Spinal cord (tissue), 10 donors: ENCODE data around the gene TLX3. TPM values are rescaled to one million over a fixed set of nuclear protein-coding genes. Genes with fewer than 3 reads are reported as not detected.
"Not testable (repeated sequence)": the region's sequence is repeated elsewhere in the genome, so short reads cannot be mapped to it uniquely, and the experiment has no call there.

ENCODE experiments used
- DNase-seq, 6 donors: peaks; one replicate each; pipeline versions ENCODE4 v3.0.0 to v3.0.0-alpha.2; 2013 to 2015; ENCODE audit warnings: low spot score in 6 of 6, low read depth in 4 of 6
- H3K27ac ChIP-seq: one replicate; pipeline ENCODE4 v1.5.1; 2013; ENCODE audit warnings: low read depth, low read length, control low read depth
- H3K27me3 ChIP-seq: one replicate; pipeline ENCODE4 v1.6.1; 2013; ENCODE audit warnings: low read length; ENCODE audit not compliant: control insufficient read depth, insufficient read depth
- H3K36me3 ChIP-seq: one replicate; pipeline ENCODE4 v1.6.1; 2013; ENCODE audit warnings: low read length; ENCODE audit not compliant: control insufficient read depth, insufficient read depth
- H3K4me1 ChIP-seq: one replicate; pipeline ENCODE4 v1.6.1; 2013; ENCODE audit warnings: low read length; ENCODE audit not compliant: control insufficient read depth, insufficient read depth
- H3K4me3 ChIP-seq: one replicate; pipeline ENCODE4 v1.5.1; 2013; ENCODE audit warnings: low read depth, low read length, control low read depth
- H3K9me3 ChIP-seq: one replicate; pipeline ENCODE4 v1.6.1; 2013; ENCODE audit warnings: low read length; ENCODE audit not compliant: control insufficient read depth, insufficient read depth
- WGBS: methylation state at CpG from one replicate; pipeline ENCODE4 v1.1.5; 2013; ENCODE audit warnings: missing lambda C conversion rate; ENCODE audit not compliant: insufficient coverage; 5-methylcytosine and 5-hydroxymethylcytosine counted together
- polyA plus RNA-seq, 2 donors: library from polyadenylated mRNA; unstranded; fragments of 120-200 nt; gene quantifications; one replicate each; pipeline ENCODE4 v1.2.1, GENCODE V29; 2013; ENCODE audit not compliant: insufficient read length in 2 of 2
- total RNA-seq, 2 donors: library from RNA; depleted of rRNA in 1 of 2; stranded (reverse); fragments of 120-200 nt in 1 of 2; fragments of >200 nt in 1 of 2; gene quantifications; one replicate each; pipeline versions ENCODE4 v1.2.3 to v1.2.4, GENCODE V29; 2013 to 2014
- donor health status: healthy.

TLX3 gene
- total and polyA plus RNA-seq, 4 donors, result 0.50 to 12.0 (median 6.5) TPM

DNA sequence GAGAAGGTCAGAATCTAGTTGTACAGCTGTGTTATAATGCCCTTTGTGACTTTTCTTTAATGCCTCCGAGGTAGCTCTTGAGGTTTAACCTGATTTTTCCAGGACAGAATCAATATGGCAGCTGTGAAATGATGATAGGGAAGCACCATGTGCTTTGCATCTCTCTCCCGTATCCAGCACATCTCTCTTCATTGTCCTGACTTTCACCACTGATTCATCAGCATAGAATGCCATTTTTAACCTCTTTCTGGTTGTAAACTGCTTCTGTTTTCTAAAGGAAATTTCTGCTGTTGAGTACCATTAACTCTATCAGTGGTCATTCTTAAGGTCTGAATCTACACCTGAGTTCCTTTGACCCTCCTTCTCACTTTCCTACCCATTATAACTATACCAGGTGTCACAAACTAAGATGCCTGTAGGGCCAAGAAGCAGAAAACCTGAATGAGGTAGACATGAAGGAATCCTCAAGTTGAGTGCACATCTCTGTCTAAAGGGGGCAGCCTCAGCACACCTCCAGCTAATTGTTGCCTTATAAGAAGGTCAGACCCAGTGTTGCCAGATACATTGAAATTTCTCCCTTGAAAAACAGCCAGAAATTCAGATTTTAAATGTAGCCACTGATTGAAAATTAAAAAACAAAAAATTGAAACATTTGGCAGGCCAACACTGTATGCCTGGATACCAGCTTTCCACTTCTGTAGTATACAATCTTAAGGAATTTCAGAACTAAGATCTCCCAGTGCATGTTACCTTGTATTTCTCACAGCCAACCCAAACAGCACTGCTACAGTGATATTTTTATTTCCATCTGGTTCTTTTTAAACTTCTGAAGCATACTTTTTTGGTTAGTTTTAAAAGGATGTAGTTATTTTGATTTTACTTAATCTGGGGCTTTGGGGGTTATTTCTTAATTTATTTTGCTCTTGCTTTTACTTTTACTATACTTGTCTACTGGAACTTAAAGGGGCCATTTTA, 35.8 kb upstream of the TLX3 start:
- no peaks in the 10 kb centered on the region for H3K27me3 ChIP-seq
- no peak overlapping the region for H3K4me3 ChIP-seq
- no peaks in the 10 kb centered on the region for H3K36me3 ChIP-seq
- peak in 1 of 6 donors; percentile 51 for DNase-seq
- H3K9me3 ChIP-seq, result no peaks in the 10 kb centered on the region
- no peaks in the 10 kb centered on the region for H3K4me1 ChIP-seq
- WGBS, result 100% methylated on average over 1 of the region's 2 CpGs
- no peak overlapping the region for H3K27ac ChIP-seq

DNA sequence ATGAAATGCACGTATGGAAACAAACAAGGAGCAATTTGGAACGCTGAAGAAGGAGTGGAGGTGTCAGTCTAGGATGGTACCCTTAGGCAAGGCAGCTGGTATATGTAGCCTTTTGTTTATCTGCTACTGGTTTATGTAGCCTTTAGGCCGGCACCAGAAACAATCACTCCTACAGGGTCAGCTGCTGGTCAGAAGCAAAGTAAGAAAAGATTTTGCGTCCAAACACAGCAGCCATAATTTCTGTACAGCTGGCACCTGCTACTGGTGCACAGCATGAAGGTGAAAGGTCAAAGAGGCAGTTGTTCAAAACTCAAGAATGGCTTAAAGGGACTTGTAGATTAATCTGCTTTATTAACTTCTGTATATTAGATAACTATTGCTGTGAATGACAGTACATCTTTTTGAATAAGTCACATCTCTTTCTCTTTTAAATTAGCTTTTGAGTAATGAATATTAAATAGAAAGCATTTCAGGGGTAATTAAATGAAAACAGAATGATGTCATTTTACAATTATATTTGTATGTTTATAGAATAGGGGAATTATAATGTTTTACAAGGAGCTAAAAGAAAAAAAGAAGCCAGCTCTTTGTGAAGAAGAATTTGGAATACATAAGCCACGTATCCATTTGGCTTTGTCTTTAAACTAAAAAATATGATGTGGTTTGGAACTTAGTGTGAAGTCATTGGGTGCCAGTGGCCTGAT, 33.1 kb upstream of the TLX3 start:
- H3K4me1 ChIP-seq, result no peaks in the 10 kb centered on the region
- H3K27me3 ChIP-seq, result no peaks in the 10 kb centered on the region
- peak in 2 of 6 donors; percentile 5 to 54 for DNase-seq
- H3K4me3 ChIP-seq, result no peak overlapping the region
- H3K36me3 ChIP-seq, result no peaks in the 10 kb centered on the region
- H3K9me3 ChIP-seq, result no peaks in the 10 kb centered on the region
- 21% methylated on average over 2 of the region's 5 CpGs for WGBS
- H3K27ac ChIP-seq, result no peak overlapping the region

DNA sequence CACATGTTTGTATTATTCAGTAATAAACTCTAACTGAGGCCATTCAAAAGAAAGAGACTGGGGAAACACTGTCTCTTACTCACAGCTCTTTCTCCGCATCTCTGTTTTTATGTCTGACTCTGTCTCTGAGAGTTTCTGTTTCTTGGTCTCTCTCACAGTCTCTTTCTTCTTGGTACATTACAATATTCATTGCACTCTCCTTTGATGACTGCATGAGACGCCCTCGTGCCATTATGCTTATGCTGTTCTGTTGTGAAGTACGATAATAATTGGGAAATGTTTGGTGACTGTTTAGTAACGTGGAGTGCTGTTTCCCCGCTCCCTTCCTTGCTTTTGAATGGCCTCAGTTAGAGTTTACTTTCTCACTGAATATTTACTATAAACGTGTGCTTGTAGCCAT, 25.3 kb upstream of the TLX3 start:
- H3K27ac ChIP-seq, result no peak overlapping the region
- no peaks in the 10 kb centered on the region for H3K27me3 ChIP-seq
- H3K36me3 ChIP-seq, result no peaks in the 10 kb centered on the region
- no peaks in the 10 kb centered on the region for H3K9me3 ChIP-seq
- H3K4me3 ChIP-seq, result no peak overlapping the region
- no peak for DNase-seq
- WGBS, result 80% methylated on average over 2 of the region's 7 CpGs
- H3K4me1 ChIP-seq, result no peaks in the 10 kb centered on the region

DNA sequence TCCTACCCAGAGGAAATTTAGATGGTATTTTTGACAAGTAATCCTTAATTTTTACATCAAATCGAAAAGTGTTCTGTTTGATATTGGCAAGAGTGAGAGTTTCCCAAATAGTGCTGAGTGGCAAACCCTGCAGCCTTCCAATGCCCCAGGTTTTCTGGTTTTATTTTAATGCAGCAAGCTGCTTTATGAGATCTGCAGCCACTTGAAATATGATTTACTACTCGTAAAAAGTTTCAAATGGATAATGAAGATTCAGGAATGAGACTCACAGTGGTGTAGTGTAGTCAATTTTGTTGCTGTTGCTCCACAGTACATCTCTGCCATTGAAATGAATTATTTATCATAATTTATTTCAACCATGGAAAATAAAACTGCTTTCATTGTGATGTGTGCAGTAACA, 23.6 kb upstream of the TLX3 start:
- Histone ChIP-seq H3K27ac (no peak overlapping the region), H3K27me3 (no peaks in the 10 kb centered on the region), H3K9me3 (no peaks in the 10 kb centered on the region), H3K36me3 (no peaks in the 10 kb centered on the region), H3K4me3 (no peak overlapping the region), H3K4me1 (no peaks in the 10 kb centered on the region)
- no CpG with 5 or more reads among the region's 2 CpGs for WGBS
- DNase-seq, result no peak

DNA sequence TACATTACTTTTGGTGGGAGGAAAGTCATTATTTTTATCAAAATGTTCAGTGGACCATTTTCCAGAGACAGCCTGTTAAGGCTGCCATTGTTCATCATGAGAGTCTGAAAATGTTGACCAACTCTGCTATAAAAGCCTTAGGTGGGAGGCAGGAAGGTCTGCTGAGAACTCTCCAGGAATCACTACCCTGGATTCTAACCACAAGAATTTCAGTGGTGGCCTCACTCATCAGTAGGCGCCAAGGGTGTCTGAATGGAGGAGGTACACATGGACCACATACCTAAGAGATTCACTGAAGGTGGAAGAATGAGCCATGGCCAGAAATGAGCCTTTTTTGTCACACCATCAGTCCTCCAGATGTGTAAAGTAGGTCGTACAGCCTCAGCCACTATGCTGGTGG, 21.0 kb upstream of the TLX3 start:
- WGBS, result 94% methylated on average over 1 of the region's 2 CpGs
- Histone ChIP-seq H3K27me3 (no peaks in the 10 kb centered on the region), H3K4me1 (no peaks in the 10 kb centered on the region), H3K4me3 (no peak overlapping the region), H3K27ac (no peak overlapping the region), H3K9me3 (no peaks in the 10 kb centered on the region), H3K36me3 (no peaks in the 10 kb centered on the region)
- no peak for DNase-seq

DNA sequence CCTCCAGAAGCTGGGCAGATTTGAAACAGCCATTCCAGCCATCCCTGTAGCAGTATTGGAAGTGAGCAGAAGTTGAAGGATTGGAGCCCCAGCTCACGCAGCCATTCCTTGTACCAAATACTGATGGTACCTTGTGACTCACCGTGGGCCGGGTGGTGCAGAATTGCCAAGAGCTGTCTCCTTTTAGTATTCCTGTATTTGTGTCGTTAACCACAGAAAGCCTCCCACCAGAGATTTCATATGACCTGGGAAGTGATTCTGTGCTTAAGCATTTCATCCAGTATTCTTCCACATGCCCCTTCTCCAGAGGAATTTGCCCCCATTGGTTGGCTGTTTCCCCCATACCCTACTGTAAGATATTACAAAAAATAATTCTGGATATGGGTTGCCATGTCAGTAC, 17.7 kb upstream of the TLX3 start:
- DNase-seq, result no peak
- Histone ChIP-seq H3K9me3 (no peaks in the 10 kb centered on the region), H3K4me3 (no peak overlapping the region), H3K36me3 (peaks cover 5% of the 10 kb centered on the region), H3K27me3 (no peaks in the 10 kb centered on the region), H3K27ac (no peak overlapping the region), H3K4me1 (no peaks in the 10 kb centered on the region)
- 100% methylated on average over 1 of the region's 4 CpGs for WGBS

DNA sequence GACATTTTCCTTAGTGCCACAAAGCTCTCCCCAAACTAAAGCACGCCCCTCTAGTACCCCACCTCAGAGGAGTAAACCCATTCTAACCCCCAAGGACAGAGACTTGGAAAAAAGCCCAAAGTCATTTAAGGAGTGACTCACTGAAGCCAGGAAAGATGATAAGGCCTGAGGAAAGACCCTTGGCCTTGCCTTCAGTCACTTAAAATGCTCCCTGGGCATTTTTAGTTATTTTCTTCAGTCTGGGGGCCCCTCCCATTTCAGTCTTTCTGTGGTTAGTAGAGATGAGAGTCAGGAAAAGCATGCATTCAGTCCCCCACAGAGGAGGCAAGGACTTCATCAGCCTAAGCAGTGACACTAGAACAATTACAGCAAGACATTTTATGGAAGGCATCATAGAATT, 13.7 kb upstream of the TLX3 start:
- no CpG with 5 or more reads among the region's 1 CpG for WGBS

DNA sequence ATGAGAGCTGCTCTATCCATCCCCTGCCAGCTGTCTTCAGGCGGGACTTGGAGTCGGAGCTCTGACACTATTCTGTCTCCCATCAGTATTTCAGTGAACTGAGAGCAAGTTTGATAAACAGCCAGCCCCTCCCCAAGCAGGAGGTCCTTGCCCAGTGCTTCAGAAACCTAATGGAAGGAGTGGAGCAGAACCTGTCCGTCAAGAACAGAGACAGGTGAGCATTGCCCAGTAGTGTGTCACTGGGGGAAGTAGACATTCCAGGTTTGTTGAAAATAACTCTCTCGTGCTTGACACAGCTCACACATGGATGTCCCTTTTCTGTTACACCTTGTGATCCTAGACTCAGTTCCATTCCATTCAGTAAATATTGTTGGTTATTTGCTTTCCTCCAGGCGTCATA, 13.2 kb upstream of the TLX3 start:
- peaks cover 5% of the 10 kb centered on the region for H3K36me3 ChIP-seq
- no peak for DNase-seq
- 100% methylated on average over 2 of the region's 5 CpGs for WGBS

More for the DNA sequence above, 13.7 kb upstream of the TLX3 start:
- Histone ChIP-seq H3K4me3 (no peak overlapping the region), H3K36me3 (peaks cover 5% of the 10 kb centered on the region), H3K4me1 (no peaks in the 10 kb centered on the region), H3K27ac (no peak overlapping the region), H3K9me3 (no peaks in the 10 kb centered on the region), H3K27me3 (no peaks in the 10 kb centered on the region)
- no peak for DNase-seq

DNA sequence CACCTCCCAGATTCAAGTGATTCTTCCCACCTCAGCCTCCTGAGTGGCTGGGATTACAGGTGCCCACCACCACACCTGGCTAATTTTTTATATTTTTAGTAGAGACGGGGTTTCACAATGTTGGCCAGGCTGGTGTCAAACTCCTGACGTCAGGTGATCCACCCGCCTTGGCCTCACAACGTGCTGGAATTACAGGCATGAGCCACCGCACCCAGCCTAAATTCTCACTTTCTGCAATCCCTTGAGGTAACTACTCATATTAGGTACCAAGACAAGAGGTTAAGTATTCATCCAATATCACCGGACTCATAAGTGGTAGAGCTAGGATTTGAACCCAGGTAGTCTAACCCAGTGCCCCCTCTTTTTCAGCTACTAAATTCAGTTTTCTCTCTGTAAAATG, 11.1 kb upstream of the TLX3 start:
- not testable (repeated sequence) for H3K36me3 ChIP-seq, H3K27ac ChIP-seq, H3K4me3 ChIP-seq, DNase-seq, H3K27me3 ChIP-seq, H3K4me1 ChIP-seq, H3K9me3 ChIP-seq
- 95% methylated on average over 4 of the region's 6 CpGs for WGBS

More for the DNA sequence above, 13.2 kb upstream of the TLX3 start:
- no peaks in the 10 kb centered on the region for H3K4me1 ChIP-seq
- H3K9me3 ChIP-seq, result no peaks in the 10 kb centered on the region
- no peak overlapping the region for H3K4me3 ChIP-seq
- no peak overlapping the region for H3K27ac ChIP-seq
- no peaks in the 10 kb centered on the region for H3K27me3 ChIP-seq
